Stimulated activated CD4-positive, alpha-beta T cell treated with anti-CD3 and anti-CD28 coated beads, Interleukin-12 subunit alpha, Interleukin-12 subunit beta, amount 100 ng/mL, for 4 hours (primary cell): ENCODE data around the gene LGR6.
A peak's percentile ranks its signal among the peaks of the same experiment; 100 is the strongest.

Experiments
- DNase-seq: peaks from one replicate; pipeline ENCODE4 v3.0.0-alpha.2; 2020

The LGR6 gene

DNA sequence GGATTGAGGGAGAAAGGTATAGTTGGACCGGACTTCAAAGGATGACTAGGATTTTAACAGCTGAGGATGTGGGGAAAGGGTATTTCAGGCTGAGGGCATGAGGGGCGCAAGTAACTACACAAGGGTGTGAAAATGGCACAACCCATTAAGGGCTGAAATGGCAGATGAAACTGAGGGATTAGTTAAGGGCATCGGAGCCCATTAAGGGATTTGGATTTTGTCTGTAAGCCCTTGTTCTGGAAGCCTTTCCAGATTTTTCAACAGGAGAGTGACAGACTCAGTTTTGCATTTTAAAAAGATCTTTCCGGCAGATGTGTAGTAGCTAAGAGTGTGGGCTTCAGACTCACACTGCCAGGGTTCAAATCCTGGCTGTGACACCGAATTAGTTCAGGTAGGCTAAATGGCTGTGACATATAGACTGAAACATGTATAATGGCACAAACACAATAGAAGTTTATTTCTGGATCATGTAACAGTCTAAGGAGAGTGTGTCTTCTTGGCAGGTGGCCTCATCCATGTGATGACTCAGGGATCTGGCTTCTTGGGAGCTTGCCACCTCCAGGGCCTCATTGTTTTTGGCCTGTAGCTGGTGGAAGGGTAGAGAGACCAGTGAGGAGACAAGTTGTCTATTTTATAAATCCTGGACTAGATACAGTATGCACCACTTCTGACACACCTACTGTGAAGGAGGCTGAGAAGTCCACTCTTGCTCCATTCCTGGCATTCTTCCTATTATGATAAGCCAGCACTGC lies 98.5 kb downstream of the LGR6 start:
- DNase-seq = no peak

- DNase-seq = no peak
These were observed 99.2 kb downstream of the LGR6 start for GRCh38 chr1:202292773-202293172.

DNA sequence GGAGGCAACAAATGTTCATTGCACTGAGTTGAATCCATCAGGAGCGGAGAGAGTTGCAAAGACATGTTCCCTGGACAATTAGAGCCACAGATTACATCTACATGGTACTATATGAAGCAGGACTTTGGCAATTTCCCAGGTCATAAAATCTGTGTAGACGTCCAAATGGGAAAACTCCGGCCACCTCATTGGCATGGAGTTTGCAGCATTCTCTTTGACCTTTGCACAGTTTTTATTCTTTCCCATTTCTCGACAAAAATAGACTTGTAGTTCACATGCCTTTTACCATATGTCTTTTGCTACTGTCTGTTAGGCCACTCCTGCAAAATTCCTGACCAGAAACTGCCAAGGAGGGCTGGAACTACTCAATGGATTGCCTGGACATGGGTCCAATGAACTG lies 100.0 kb downstream of the LGR6 start:
- DNase-seq = no peak

DNA sequence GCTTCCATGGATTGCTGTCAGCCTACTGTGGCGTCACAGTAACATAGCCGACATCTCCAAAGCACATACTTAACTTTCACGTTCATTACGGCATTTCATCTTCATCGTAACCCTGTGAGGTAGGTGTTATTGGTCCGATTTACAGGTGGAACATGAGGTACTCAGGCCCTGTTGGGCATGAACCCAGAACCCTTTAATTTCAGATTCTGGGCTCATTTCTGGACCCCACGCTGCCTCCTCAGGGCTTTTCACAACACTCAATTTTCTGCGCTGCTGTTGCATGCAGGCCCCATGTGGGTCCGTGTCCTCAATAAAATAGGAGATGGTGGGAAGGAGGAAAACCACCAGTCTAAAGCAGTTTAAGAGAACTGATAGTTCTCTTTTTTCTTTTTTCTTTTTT lies 108.6 kb downstream of the LGR6 start:
- no peak for DNase-seq

GRCh38 chr1:202304375-202304774 lies 110.8 kb downstream of the LGR6 start:
- DNase-seq = no peak

DNA sequence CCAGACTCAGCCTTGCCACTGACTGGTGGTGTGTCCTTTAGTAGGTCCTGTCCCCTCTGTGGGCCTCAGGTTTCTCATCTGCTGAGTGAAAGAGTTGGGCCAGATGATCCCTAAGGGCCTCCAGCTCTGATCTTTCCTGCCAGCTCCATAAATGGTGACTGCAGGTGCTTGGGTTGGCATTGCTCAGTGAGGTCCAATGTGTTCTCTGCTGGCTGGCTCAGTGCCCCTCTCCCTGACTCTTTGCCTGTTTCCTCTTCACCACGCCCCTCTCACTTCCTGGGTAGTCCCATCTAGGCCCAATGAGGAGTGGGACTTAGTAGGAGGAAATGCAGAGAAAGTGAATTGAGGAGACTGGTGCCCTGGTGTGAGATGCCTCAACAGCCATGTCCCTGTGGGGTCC lies 111.6 kb downstream of the LGR6 start:
- no peak for DNase-seq

GRCh38 chr1:202306535-202307345 lies 113.1 kb downstream of the LGR6 start:
- no peak for DNase-seq

DNA sequence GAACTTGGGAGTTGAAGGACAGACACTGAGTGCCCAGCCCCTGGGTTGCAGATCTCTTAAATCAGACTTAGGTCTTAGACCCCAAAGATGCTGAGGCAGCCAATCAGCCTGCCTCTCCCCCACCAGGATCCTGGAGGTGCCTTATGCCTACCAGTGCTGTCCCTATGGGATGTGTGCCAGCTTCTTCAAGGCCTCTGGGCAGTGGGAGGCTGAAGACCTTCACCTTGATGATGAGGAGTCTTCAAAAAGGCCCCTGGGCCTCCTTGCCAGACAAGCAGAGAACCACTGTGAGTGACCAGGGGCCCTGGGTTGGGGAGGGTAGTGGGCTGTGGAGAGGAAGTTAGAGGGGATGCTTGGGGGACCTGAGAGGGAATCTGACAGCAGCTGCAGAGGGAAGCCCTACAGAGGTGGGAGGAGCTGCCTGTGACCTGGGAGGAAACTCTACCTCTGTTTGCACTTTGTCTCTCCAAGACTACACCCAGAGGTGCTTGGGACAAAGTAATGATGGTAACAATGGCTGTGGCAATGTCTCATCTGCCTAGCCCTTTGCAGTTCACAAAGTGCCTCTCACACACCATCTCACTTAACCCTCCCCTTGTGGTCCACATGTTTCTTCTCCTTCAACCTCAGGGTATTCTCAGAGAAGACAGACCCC lies 116.6 kb downstream of the LGR6 start:
- DNase-seq = no peak

DNA sequence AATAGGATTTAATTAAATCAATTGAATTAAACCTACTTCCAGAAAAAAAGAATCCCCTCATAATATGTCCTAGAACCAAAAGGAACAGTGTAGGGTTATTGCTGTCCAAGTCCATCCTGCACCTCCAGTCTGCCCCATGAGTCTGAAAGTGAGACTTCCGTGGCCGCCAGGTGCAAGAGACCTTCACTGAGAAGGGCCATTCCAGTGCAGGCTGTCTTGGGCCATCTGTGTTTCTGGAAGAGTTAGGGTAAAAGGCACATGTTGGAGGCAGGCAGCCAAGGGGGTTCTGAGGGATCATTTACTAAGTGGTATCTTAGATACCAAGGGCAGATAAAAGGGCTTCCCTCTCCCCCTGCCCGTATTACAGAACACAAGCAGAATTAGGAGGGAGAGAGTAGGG lies 117.1 kb downstream of the LGR6 start:
- no peak for DNase-seq

DNA sequence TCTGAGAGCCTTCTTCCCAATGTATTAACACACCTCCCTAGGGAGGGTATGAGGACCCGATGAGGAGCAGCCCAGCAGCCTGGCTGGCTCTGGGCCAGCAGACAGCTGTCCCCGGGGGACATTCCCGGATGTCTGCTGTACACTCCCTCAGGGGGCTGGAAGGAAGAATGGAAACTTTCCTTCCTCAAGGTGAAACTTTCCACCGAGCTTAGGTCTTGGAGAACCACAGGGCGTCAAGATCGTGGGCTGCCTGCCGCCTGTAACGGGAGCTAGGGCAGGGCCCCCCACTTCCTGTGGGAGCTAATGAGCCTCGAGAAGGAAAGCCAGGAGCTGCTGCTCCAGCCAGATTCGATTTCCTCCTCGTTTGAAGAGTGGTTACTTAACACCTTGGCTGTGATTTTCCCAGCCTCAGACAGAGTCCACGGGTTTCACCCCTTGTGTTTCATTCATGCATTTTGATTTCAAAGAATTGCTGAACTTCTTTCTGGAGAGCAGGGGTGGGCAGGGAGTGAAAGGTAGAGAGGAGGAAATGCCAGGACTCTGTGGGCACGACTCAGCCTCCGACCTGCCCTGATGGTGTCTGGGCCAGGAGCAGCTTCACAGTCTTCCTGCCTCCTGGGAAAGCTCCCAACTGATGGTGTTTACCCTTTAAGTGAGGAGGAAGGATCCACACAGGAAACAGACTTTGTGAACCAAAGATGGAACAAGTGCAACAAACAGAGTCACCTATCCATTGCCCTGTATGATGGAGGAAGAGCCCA lies 118.5 kb downstream of the LGR6 start:
- no peak for DNase-seq

- DNase-seq = peak; percentile 70
These were observed 122.1 kb downstream of the LGR6 start for GRCh38 chr1:202315576-202316168.

DNA sequence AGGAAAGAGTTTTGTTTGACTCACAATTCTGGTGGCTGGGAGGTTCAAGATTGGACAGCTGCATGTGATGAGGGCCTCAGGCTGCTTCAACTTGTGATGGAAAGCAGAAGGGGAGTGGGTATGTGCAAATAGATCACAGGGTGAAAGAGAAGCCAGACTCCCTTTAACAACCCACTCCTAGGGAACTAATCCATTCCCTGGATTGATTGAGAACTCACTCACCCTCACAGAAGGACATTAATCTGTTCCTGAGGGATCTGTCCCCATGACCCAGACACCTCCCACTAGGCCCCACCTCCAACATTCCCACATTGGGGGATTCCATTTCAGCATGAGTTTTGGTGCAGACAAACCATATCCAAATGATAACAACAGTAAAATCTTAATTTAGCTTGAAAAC lies 122.6 kb downstream of the LGR6 start:
- no peak for DNase-seq

GRCh38 chr1:202317941-202318925 lies 124.6 kb downstream of the LGR6 start:
- DNase-seq = no peak

DNA sequence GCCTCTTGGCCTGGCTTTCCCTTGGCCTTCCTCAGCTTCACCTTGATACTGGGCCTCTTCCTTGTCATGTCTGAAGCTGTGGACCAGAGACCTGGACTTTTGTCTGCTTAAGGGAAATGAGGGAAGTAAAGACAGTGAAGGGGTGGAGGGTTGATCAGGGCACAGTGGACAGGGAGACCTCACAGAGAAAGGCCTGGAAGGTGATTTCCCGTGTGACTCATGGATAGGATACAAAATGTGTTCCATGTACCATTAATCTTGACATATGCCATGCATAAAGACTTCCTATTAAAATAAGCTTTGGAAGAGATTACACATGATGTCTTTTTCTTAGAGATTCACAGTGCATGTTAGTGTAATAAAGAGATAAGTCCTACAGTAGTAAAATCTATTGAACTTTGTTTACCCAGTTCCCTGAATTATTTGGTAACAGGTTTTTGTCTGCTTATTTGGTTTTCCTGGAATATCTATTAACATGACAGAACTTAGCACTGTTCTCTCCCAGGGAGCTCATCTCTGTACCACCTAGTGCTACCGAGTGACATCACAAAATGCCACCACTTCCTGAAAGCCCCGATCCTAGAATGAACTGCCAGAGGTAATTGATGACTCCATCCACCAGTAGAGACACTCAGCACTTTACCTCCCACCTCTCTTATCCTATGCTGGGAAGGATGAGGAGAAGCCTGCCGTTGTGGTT lies 125.9 kb downstream of the LGR6 start:
- DNase-seq = no peak

GRCh38 chr1:202320081-202320405 lies 126.4 kb downstream of the LGR6 start:
- DNase-seq = no peak

GRCh38 chr1:202323731-202324130 lies 130.1 kb downstream of the LGR6 start:
- no peak for DNase-seq

- DNase-seq = no peak
These were observed 131.0 kb downstream of the LGR6 start for GRCh38 chr1:202324646-202325045.

- no peak for DNase-seq
These were observed 136.3 kb downstream of the LGR6 start for GRCh38 chr1:202329891-202330290.

- DNase-seq = no peak
These were observed 140.3 kb downstream of the LGR6 start for GRCh38 chr1:202333861-202334260.

DNA sequence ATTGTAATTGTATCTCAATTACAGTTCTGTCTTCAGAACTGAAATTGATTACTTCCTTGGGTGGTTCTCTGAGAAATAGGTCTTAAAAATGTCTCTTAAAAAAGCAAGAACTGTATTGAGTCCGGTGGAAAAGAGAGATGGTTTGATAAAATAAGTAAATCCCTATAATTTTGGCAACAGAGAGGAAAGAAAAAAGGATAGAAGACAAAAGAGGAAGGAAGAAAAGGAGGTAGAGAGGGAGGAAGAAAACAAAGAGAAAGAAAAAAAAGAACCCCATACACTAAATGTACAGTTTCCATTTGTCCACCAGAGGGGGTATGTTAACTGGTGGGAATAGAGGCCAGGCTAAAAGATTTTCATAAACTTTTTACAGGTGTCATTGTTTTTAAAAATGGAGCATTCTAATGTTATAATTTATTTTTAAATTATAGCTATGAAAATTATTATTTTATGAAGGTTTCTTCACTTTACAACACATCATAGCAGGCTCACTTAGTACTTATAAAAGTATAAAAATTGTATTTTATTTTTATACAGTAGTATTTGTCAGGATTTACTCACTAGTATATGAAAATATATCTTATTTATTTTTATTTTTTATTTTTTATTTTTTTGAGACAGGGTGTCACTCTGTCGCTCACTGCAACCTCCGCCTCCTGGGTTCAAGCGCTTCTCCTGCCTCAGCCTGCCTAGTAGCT lies 150.2 kb downstream of the LGR6 start:
- DNase-seq = no peak
